Spleen (tissue), 11 donors: ENCODE data around the gene GUCA2A. TPM values are rescaled to one million over a fixed set of nuclear protein-coding genes. Genes with fewer than 3 reads are reported as not detected.
A peak's percentile ranks its signal among the peaks of the same experiment; 100 is the strongest.

Experiments used
- DNase-seq: peaks from one replicate; pipeline ENCODE4 v3.0.0-alpha.2; 2020
- H3K27ac ChIP-seq, 8 donors: fragments of 200-600 bp; sonication (generic) in 7 of 8; 1 replicate in 4 of 8; 2 replicates in 4 of 8; pipeline versions ENCODE4 v1.5.0 to v1.8.0; 2016 to 2021; ENCODE audit warnings: inconsistent platforms in 4 of 8, mild to moderate bottlenecking in 4 of 8, moderate library complexity in 1 of 8
- H3K27me3 ChIP-seq, 7 donors: fragments of 200-600 bp; sonication (generic) in 6 of 7; replicated peaks in 1 of 7; 1 replicate in 4 of 7; 2 replicates in 3 of 7; pipeline versions ENCODE4 v1.5.0 to v1.8.0; 2016 to 2021; ENCODE audit warnings: inconsistent platforms in 3 of 7, mild to moderate bottlenecking in 1 of 7
- H3K36me3 ChIP-seq, 6 donors: fragments of 200-600 bp; sonication (generic) in 5 of 6; 1 replicate in 4 of 6; 2 replicates in 2 of 6; pipeline versions ENCODE4 v1.5.0 to v1.8.0; 2016 to 2021; ENCODE audit warnings: inconsistent platforms in 2 of 6
- H3K4me1 ChIP-seq, 6 donors: fragments of 200-600 bp; sonication (generic) in 5 of 6; 1 replicate in 3 of 6; 2 replicates in 3 of 6; pipeline versions ENCODE4 v1.5.0 to v1.8.0; 2016 to 2021; ENCODE audit warnings: inconsistent platforms in 3 of 6
- H3K4me3 ChIP-seq, 8 donors: fragments of 200-600 bp; sonication (generic) in 7 of 8; 1 replicate in 4 of 8; 2 replicates in 4 of 8; pipeline versions ENCODE4 v1.5.0 to v1.8.0; 2016 to 2021; ENCODE audit warnings: inconsistent platforms in 4 of 8, mild to moderate bottlenecking in 4 of 8, moderate library complexity in 2 of 8
- H3K9me3 ChIP-seq, 8 donors: fragments of 200-600 bp; sonication (generic) in 7 of 8; 1 replicate in 4 of 8; 2 replicates in 4 of 8; pipeline versions ENCODE4 v1.5.0 to v1.8.0; 2016 to 2021; ENCODE audit warnings: inconsistent platforms in 4 of 8
- CTCF ChIP-seq, 11 experiments: fragments of 200-600 bp in 7 of 11; fragments of 450-650 bp in 4 of 11; sonication (generic) in 4 of 11; IDR thresholded peaks in 8 of 11; conservative IDR thresholded peaks in 3 of 11; 1 replicate in 7 of 11; 2 replicates in 4 of 11; pipeline versions ENCODE4 v1.4.0 to v1.8.0; 2016 to 2021; ENCODE audit warnings: antibody characterized with exemption in 11 of 11, inconsistent platforms in 4 of 11, mild to moderate bottlenecking in 1 of 11
- POLR2A ChIP-seq, 3 donors: fragments of 450-650 bp; IDR thresholded peaks; one replicate each; pipeline ENCODE4 v1.5.1; 2017; ENCODE audit warnings: antibody characterized with exemption in 3 of 3, mild to moderate bottlenecking in 1 of 3
- POLR2AphosphoS5 ChIP-seq, 3 donors: sonication (generic); formaldehyde crosslinking; IDR thresholded peaks; one replicate each; pipeline ENCODE4 v1.5.1; 2017; ENCODE audit warnings: antibody characterized with exemption in 3 of 3
- WGBS, 5 donors: extraction: QIAGEN DNeasy Blood & Tissue Kit in 3 of 5; methylation state at CpG; one replicate each; pipeline versions ENCODE4 v1.1.5 to v1.1.7; 2013 to 2018; 5-methylcytosine and 5-hydroxymethylcytosine counted together
- intact Hi-C: fragments of 100-400 bp; cut with DNase I; formaldehyde crosslinking; loops from one replicate; pipeline ENCODE4 v1.15.0; 2023; ENCODE audit warnings: low total_unique reads
- polyA plus RNA-seq, 3 donors: library from polyadenylated mRNA; stranded (reverse); fragments of 200-250 nt; gene quantifications; one replicate each; pipeline ENCODE4 v1.2.1, GENCODE V29; 2013
- total RNA-seq, 7 donors: library from RNA; depleted of rRNA in 3 of 7; stranded (reverse); fragments of >200 nt in 3 of 7; fragmentation: NEBNext Ultra II Directional in 4 of 7; extraction: Animal tissue kit (Norgen Biotek cat#: 25700) in 4 of 7; gene quantifications; one replicate each; pipeline versions ENCODE4 v1.1.0 to v1.2.1, GENCODE V29; 2016 to 2021
- donor health status: healthy with polysubstance abuse.
- donor health status: DM: no; HTN: no; CAD: no; lungs with moderate emphysema.
- donor health status: DM: no; HTN: no; CAD: no.
- donor health status: Bipolar disorder and iron deficiency.
- donor health status: healthy.
- donor health status: DM: no; HTN: no; CAD: no.
- donor health status: DM: yes; HTN: yes; CAD: no.

The GUCA2A gene
- total and polyA plus RNA-seq, 10 donors = not detected

GRCh38 chr1:42150651-42151050, 13.9 kb downstream of the GUCA2A start:
- no peak for TF ChIP-seq POLR2A (IDR thresholded peaks at IDR 0.05)
- TF ChIP-seq POLR2AphosphoS5 (IDR thresholded peaks at IDR 0.05) = no peak
- TF ChIP-seq CTCF (IDR thresholded peaks at IDR 0.05 in 8 of 11, conservative IDR thresholded peaks at IDR 0.05 in 3 of 11) = no peak
- WGBS, 5 donors = 67 to 86% (median 74%) methylated on average over 5 of the region's 5 CpGs
- no peak for DNase-seq
- H3K4me3 ChIP-seq = no peak overlapping the region
- peaks cover 0 to 13% (median 2%) of the 10 kb centered on the region in 6 donors for H3K4me1 ChIP-seq
- no peak overlapping the region for H3K27ac ChIP-seq
- H3K27me3 ChIP-seq = peaks cover 0 to 23% (median 4%) of the 10 kb centered on the region in 7 donors
- intact Hi-C loops = no loop called here
- no peaks in the 10 kb centered on the region for H3K9me3 ChIP-seq
- no peaks in the 10 kb centered on the region for H3K36me3 ChIP-seq

- Histone ChIP-seq H3K4me1 (peaks cover 0 to 21% (median 8%) of the 10 kb centered on the region in 6 donors), H3K27me3 (peaks cover 0 to 38% (median 4%) of the 10 kb centered on the region in 7 donors), H3K36me3 (no peaks in the 10 kb centered on the region), H3K9me3 (no peaks in the 10 kb centered on the region), H3K27ac (no peak overlapping the region), H3K4me3 (no peak overlapping the region)
- DNase-seq = no peak
- intact Hi-C loops = loop anchor here (10.0 kb wide), 1 partner anchor 573 kb away; no protein-coding TSS in a partner anchor
- 74 to 91% (median 77%) methylated on average over 1 of the region's 1 CpG for WGBS, 5 donors
- TF ChIP-seq POLR2AphosphoS5 (IDR thresholded peaks at IDR 0.05) = no peak
- no peak for TF ChIP-seq CTCF (IDR thresholded peaks at IDR 0.05 in 8 of 11, conservative IDR thresholded peaks at IDR 0.05 in 3 of 11)
- no peak for TF ChIP-seq POLR2A (IDR thresholded peaks at IDR 0.05)
Observed at GRCh38 chr1:42148166-42148565, 16.4 kb downstream of the GUCA2A start.

GRCh38 chr1:42146626-42147320, 17.8 kb downstream of the GUCA2A start:
- 23 to 46% (median 27%) methylated on average over 17 to 19 of the region's 19 CpGs for WGBS, 5 donors

More at GRCh38 chr1:42146626-42147320, 17.8 kb downstream of the GUCA2A start:
- intact Hi-C loops = loop anchor here (10.0 kb wide), 1 partner anchor 572 kb away; no protein-coding TSS in a partner anchor
- H3K4me1 ChIP-seq = peaks cover 0 to 24% (median 8%) of the 10 kb centered on the region in 6 donors
- H3K9me3 ChIP-seq = no peaks in the 10 kb centered on the region
- H3K4me3 ChIP-seq = no peak overlapping the region
- TF ChIP-seq CTCF (IDR thresholded peaks at IDR 0.05 in 8 of 11, conservative IDR thresholded peaks at IDR 0.05 in 3 of 11) = peak; percentile 60 to 92 (median 80)
- no peak for TF ChIP-seq POLR2AphosphoS5 (IDR thresholded peaks at IDR 0.05)
- TF ChIP-seq POLR2A (IDR thresholded peaks at IDR 0.05) = no peak
- DNase-seq = no peak
- peaks cover 0 to 52% (median 4%) of the 10 kb centered on the region in 7 donors for H3K27me3 ChIP-seq
- no peak overlapping the region for H3K27ac ChIP-seq
- no peaks in the 10 kb centered on the region for H3K36me3 ChIP-seq
